GM19463 (cell line): Measurements from ENCODE around the gene MRPS10.

Source experiments
- ATAC-seq: cut with Tn5 transposase; IDR thresholded peaks from one replicate; pipeline ENCODE4 v1.9.1; 2021; ENCODE audit warnings: mild to moderate bottlenecking, moderate library complexity; ENCODE audit not compliant: unreplicated experiment

Gene MRPS10

GRCh38 chr6:42217519-42218367, at the start of gene MRPS10:
TSS of gene MRPS10 (minus strand) at chr6:42217861. CDS start at chr6:42217849, 12 bp downstream.
- peak; percentile 94 for ATAC-seq

- no peak for ATAC-seq
Measured at GRCh38 chr6:42266538-42266937, 48.9 kb upstream of the MRPS10 start.

- ATAC-seq, result no peak
Measured at GRCh38 chr6:42264852-42265390, 47.3 kb upstream of the MRPS10 start.

- ATAC-seq, result no peak
Measured at GRCh38 chr6:42264162-42264851, 46.6 kb upstream of the MRPS10 start.

- ATAC-seq, result no peak
Measured at GRCh38 chr6:42263165-42263728, 45.6 kb upstream of the MRPS10 start.

GRCh38 chr6:42260972-42261371, 43.3 kb upstream of the MRPS10 start:
- no peak for ATAC-seq

GRCh38 chr6:42260396-42260888, 42.8 kb upstream of the MRPS10 start:
- ATAC-seq, result no peak

- no peak for ATAC-seq
Measured at GRCh38 chr6:42259841-42260395, 42.3 kb upstream of the MRPS10 start.

GRCh38 chr6:42259286-42259685, 41.6 kb upstream of the MRPS10 start:
- ATAC-seq, result no peak

- no peak for ATAC-seq
Measured at GRCh38 chr6:42257614-42258013, 40.0 kb upstream of the MRPS10 start.

GRCh38 chr6:42257063-42257462, 39.4 kb upstream of the MRPS10 start:
- ATAC-seq, result no peak

GRCh38 chr6:42255050-42255449, 37.4 kb upstream of the MRPS10 start:
- ATAC-seq, result no peak

- no peak for ATAC-seq
Measured at GRCh38 chr6:42254505-42254904, 36.8 kb upstream of the MRPS10 start.

- ATAC-seq, result no peak
Measured at GRCh38 chr6:42251911-42252637, 34.4 kb upstream of the MRPS10 start.

- ATAC-seq, result no peak
Measured at GRCh38 chr6:42251500-42251899, 33.8 kb upstream of the MRPS10 start.

GRCh38 chr6:42250274-42250931, 32.7 kb upstream of the MRPS10 start:
- no peak for ATAC-seq

- no peak for ATAC-seq
Measured at GRCh38 chr6:42249279-42249678, 31.6 kb upstream of the MRPS10 start.

GRCh38 chr6:42243046-42243445, 25.4 kb upstream of the MRPS10 start:
- no peak for ATAC-seq

- ATAC-seq, result no peak
Measured at GRCh38 chr6:42241915-42242314, 24.3 kb upstream of the MRPS10 start.
